RWPE1 (cell line): ENCODE results near the gene BIN2.
A peak's percentile ranks its signal among the peaks of the same experiment; 100 is the strongest.

Experiments used
- CTCF ChIA-PET: fragments of 350-600 bp; sonication (Branson Sonifier 250); formaldehyde crosslinking; extraction: SDS; loops from one replicate; lab custom pipeline; 2021; lab: Yijun Ruan, JAX
- POLR2A ChIA-PET: fragments of 400-600 bp; formaldehyde crosslinking; extraction: SDS; loops from one replicate; lab custom pipeline; 2020; ENCODE audit warnings: antibody characterized with exemption; ENCODE audit not compliant: low non-redundant PET; lab: Yijun Ruan, JAX
- DNase-seq: peaks from one replicate; pipeline ENCODE4 v3.0.0; 2012; ENCODE audit warnings: low spot score
- H3K27ac ChIP-seq: fragments of 450-650 bp; 2 replicates; pipeline ENCODE4 v1.5.1; 2017
- TF ChIP-seq, protein P1 (sequence below): fragments of 450-650 bp; conservative IDR thresholded peaks from 2 replicates; pipeline ENCODE4 v1.5.1; 2017; ENCODE audit warnings: low read depth, mild to moderate bottlenecking

Gene BIN2

DNA sequence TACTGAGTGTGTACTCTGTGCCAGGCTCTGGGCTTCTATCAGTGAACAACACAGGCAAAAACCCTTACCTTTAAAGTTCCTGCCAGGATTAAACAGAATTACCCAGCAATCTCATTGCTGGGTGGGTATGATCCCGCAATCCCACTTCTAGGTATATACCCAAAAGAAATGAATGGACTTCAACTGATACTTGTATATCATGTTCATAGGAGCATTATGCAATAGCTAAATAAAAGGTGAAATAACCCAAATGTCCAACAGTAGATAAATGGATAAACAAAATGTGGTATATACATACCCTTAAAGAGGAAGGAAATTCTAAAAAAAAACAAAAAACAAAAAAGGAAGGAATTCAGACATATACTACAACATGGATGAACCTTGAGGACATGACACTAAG is 70.7 kb downstream of the BIN2 start:
- CTCF ChIA-PET: no interaction called here

DNA sequence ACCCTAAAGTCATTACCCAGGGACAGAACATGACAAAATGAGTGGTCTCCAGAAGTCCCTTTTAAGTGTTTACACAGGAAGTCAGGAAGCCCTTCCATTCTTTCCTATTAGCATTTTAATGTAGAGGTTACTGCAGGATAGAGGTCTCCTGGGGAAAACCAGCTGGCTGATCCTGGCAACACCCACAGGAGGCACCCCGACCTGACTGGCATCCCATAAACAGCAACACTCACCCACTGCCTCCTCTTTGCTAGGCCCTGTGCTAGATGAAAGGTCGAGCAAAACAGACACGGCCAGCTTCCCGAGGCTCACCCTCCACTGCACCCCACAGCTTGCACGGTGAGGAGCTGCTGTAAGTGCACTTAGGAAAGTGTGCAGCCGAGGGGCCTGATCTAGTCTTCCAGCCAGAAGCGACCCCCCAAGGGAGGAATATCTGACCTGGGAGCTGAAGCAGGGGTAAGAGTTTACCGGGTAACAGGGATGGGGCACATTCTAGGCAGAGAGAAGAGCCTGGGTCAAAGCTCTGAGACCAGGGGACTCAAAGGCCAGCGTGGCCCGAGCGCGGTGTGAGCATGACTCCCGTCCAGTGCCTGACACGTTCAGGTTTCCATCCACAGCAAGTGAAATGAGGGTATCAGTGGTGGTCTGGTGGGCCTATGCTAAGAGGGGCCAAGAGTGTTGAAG is 76.3 kb downstream of the BIN2 start:
- CTCF ChIA-PET: no interaction called here
- POLR2A ChIA-PET: no interaction called here
- H3K27ac ChIP-seq: 0 out of 2 replicates have a peak overlapping the region, but pooled peaks have one; percentile 12

More for the DNA sequence above, 70.7 kb downstream of the BIN2 start:
- TF ChIP-seq, protein P1, sequence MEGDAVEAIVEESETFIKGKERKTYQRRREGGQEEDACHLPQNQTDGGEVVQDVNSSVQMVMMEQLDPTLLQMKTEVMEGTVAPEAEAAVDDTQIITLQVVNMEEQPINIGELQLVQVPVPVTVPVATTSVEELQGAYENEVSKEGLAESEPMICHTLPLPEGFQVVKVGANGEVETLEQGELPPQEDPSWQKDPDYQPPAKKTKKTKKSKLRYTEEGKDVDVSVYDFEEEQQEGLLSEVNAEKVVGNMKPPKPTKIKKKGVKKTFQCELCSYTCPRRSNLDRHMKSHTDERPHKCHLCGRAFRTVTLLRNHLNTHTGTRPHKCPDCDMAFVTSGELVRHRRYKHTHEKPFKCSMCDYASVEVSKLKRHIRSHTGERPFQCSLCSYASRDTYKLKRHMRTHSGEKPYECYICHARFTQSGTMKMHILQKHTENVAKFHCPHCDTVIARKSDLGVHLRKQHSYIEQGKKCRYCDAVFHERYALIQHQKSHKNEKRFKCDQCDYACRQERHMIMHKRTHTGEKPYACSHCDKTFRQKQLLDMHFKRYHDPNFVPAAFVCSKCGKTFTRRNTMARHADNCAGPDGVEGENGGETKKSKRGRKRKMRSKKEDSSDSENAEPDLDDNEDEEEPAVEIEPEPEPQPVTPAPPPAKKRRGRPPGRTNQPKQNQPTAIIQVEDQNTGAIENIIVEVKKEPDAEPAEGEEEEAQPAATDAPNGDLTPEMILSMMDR: no peak
- H3K27ac ChIP-seq: no peak overlapping the region
- POLR2A ChIA-PET: no interaction called here
- DNase-seq: no peak

DNA sequence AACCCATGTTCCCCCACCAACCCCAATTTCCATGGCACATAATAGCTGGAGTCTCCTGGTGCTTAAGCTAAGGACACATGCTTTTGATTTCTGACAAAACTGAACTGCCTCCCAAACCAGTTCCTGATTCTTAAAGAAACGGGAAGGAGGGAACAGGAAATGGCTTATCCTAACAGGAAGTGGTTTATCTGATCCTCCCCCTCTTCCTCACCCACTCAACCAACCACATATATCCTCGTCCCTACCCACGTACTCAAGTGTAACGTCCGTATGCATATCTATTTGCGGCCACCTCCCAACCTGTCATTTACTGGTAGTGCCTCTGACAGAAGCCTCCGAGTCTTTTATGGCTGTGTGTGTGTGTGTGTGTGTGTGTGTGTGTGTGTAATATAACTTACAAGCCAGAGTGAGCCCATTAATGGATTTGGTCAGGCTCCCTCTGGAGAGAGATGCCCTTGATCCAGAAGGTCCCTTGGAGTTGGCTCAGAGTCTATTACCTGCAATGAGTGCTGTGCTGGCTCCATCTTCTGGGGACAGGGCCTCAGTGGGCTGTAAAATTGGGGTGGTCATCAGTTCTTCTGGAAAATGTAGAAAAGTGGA is 77.6 kb downstream of the BIN2 start:
- no peak overlapping the region for H3K27ac ChIP-seq
- no peak for DNase-seq
- TF ChIP-seq, protein P1: no peak
- ChIA-PET CTCF (no interaction called here), POLR2A (no interaction called here)

More for the DNA sequence above, 76.3 kb downstream of the BIN2 start:
- TF ChIP-seq, protein P1: no peak
- DNase-seq: no peak

DNA sequence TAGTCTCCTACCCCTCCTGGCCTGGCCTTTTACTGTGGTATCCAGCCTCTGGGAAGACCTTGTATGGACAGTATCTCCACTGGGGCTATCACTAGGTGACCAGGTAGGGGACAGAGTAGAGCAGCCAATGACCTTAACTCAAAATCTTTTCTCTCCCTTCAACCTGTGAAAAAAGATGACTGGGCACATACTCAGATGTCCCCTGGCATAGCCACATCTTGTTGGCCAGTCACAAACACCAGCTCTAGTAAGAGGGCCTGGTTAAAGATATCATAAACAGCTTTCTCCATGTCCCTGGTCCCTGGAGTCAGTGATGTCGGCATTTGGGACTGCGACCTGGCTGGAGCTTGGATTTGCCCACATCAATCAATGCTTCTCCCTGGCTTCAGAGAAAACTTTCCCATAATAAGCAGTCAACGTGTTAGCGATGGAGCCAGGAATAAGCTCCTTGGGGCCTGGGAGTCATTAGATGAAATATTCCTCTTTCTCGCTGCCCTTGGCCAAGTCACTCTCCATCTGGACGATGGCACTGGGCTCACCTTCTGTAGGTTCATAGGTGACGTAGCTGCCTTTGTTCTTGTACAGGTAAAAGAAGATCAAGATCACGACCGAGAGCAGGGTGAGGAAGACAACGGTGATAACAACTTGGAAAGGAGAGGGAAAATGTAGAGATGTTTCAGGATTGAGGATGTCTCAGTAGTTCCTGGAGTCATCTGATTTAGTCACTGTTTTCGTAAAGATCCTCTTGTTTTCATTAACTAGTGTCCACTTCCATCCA is 78.3 kb downstream of the BIN2 start:
- POLR2A ChIA-PET: no interaction called here
- H3K27ac ChIP-seq: no peak overlapping the region
- TF ChIP-seq, protein P1: no peak
- DNase-seq: no peak
- CTCF ChIA-PET: no interaction called here

DNA sequence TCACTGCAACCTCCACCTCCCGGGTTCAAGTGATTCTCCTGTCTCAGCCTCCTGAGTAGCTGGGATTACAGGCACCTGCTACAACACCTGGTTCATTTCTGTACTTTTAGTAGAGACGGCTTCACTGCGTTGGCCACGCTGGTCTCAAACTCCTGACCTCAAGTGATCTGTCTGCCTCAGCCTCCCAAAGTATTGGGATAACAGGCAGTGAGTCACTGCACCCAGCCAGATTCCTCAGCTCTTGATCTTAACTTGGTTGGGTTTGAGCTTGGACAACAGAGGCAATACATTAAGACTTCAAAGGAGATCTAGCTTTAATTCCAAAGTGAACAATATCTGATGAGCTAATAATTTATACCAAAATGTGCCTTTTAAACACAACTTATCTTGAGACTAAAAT is 79.7 kb downstream of the BIN2 start:
- CTCF ChIA-PET: no interaction called here
- H3K27ac ChIP-seq: no peak overlapping the region
- POLR2A ChIA-PET: no interaction called here
- no peak for DNase-seq
- TF ChIP-seq, protein P1: no peak

DNA sequence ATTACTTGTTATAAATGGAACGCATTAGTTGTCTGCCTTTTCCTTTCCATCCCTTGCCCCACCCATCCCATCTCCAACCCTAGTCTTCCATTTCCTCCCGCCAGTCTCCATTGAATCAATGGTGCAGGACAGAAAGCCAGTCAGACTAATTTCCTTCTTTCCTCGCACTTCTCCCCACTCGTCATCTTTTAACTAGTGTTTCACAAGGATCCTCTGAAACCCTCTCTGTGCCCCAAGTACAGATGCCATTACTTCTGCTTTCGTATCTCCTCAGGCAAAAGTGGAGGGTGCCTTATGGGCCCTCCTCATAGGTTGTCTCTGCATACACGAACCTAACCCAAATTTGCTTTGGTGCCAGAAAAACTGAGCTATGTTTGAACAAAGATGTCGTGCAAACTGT is 81.1 kb downstream of the BIN2 start:
- TF ChIP-seq, protein P1: no peak
- no peak overlapping the region for H3K27ac ChIP-seq
- DNase-seq: no peak
- ChIA-PET POLR2A (no interaction called here), CTCF (interaction anchor here (0.6 kb wide), 1 partner anchor 478 kb away, joined by 3 read pairs; no protein-coding TSS in a partner anchor)
